ENCODE measurements around the gene MACROH2A2. TPM values are rescaled to one million over a fixed set of nuclear protein-coding genes. Genes with fewer than 3 reads are reported as not detected.

The MACROH2A2 gene
- total and polyA plus RNA-seq, 10 of the 15 experiments (the other 5 are each of a cell fraction or from before 2014, with no cell fraction given), result 0.14 to 0.24 TPM; not detected in 8

- TF ChIP-seq REST (IDR thresholded peaks at IDR 0.05; ENCODE audit: low read depth, low read length) (no peak), YY1 (IDR thresholded peaks at IDR 0.05; ENCODE audit: low read depth, low read length) (0 out of 2 replicates have a peak, but pooled peaks have one; percentile 22), CBX5 (IDR thresholded peaks at IDR 0.05; ENCODE audit: low read depth) (no peak), POLR2AphosphoS2 (IDR thresholded peaks at IDR 0.05; ENCODE audit: low read depth, low read length) (no peak), SIX5 (IDR thresholded peaks at IDR 0.05; ENCODE audit: low read depth, low read length, severe bottlenecking) (no peak), SMARCA5 (IDR thresholded peaks at IDR 0.05) (no peak)
Observed at GRCh38 chr10:70115948-70116682, 63.5 kb downstream of the MACROH2A2 start (continued).

GRCh38 chr10:70117646-70118045 is 65.0 kb downstream of the MACROH2A2 start:
- H3K4me1 ChIP-seq (ENCODE audit: control insufficient read depth, insufficient read depth, low read length), result no peaks in the 10 kb centered on the region
- intact Hi-C loops (cut with micrococcal nuclease; ENCODE audit: unreplicated experiment), result loop anchor here (2.0 kb wide), 1 partner anchor 27 kb away; no protein-coding TSS in a partner anchor
- no peak overlapping the region for H3K9ac ChIP-seq (ENCODE audit: control insufficient read depth, insufficient read depth, low read length)
- WGBS (ENCODE audit: insufficient coverage, insufficient replicate concordance, low lambda C conversion rate, missing lambda C conversion rate), result 75% methylated on average over 10 of the region's 10 CpGs
- H4K20me1 ChIP-seq (ENCODE audit: control insufficient read depth, insufficient read depth), result no peaks in the 10 kb centered on the region
- no peaks in the 10 kb centered on the region for H3K79me2 ChIP-seq (ENCODE audit: control insufficient read depth, insufficient read depth, low read length)
- H2AFZ ChIP-seq (ENCODE audit: control insufficient read depth, low read depth, low read length), result no peak overlapping the region
- H3K4me2 ChIP-seq (ENCODE audit: control insufficient read depth, insufficient read depth), result no peak overlapping the region
- no peak overlapping the region for H3K27ac ChIP-seq (ENCODE audit: control insufficient read depth, insufficient read depth)
- CTCF ChIA-PET, result interaction anchor here (0.9 to 8.4 kb wide), 10 partner anchors 8 to 247 kb away, joined by 3 to 173 read pairs (median 28); partner anchors contain the start of gene TYSND1
- H3K9me3 ChIP-seq (replicated peaks; ENCODE audit: control insufficient read depth, insufficient read depth, low read length), result no peaks in the 10 kb centered on the region
- DNase-seq (ENCODE audit: low read depth, low spot score) (no peak), FAIRE-seq (no peak), ATAC-seq (no peak)
- SMC1A ChIA-PET (ENCODE audit: uncharacterized antibody, unreplicated experiment), result interaction anchor here (1.0 to 4.9 kb wide), 2 partner anchors 28 to 246 kb away, joined by 4 to 42 read pairs; partner anchors contain the start of gene TYSND1
- in situ Hi-C loops (cut with MboI), result no loop called here
- no TSS peak for BruUV-seq (replicated peaks)
- H3K36me3 ChIP-seq (ENCODE audit: control insufficient read depth in 2 of 2, insufficient read depth in 2 of 2, low read length in 1 of 2), result peaks cover 26 to 27% of the 10 kb centered on the region in 2 experiments; a peak in 3 of 4 replicates
- RAD21 ChIA-PET (ENCODE audit: unreplicated experiment), result interaction anchor here (5.1 kb wide), 1 partner anchor 29 kb away, joined by 46 read pairs; the partner anchor contains the start of gene TYSND1
- H3K4me3 ChIP-seq, result no peak overlapping the region
- no peaks in the 10 kb centered on the region for H3K27me3 ChIP-seq (replicated peaks in 1 of 2; ENCODE audit: control insufficient read depth in 2 of 2, insufficient read depth in 2 of 2, low read length in 1 of 2)
- POLR2A ChIA-PET, result no interaction called here
- TF ChIP-seq RELA (IDR thresholded peaks at IDR 0.05; ENCODE audit: borderline replicate concordance, partially characterized antibody) (no peak), SP1 (IDR thresholded peaks at IDR 0.05; ENCODE audit: low read depth, low read length) (no peak), ZSCAN29 (IDR thresholded peaks at IDR 0.05) (no peak), IKZF1 (conservative IDR thresholded peaks at IDR 0.05) (no peak), MTA3 (IDR thresholded peaks at IDR 0.05; ENCODE audit: borderline replicate concordance, low read length) (no peak), HDGF (IDR thresholded peaks at IDR 0.05) (no peak), NFIC (IDR thresholded peaks at IDR 0.05; ENCODE audit: low read depth, low read length) (no peak), FOXM1 (IDR thresholded peaks at IDR 0.05; ENCODE audit: low read depth, low read length) (no peak), SREBF1 (IDR thresholded peaks at IDR 0.05; ENCODE audit: low read length) (no peak), ZZZ3 (IDR thresholded peaks at IDR 0.05; ENCODE audit: control insufficient read depth, insufficient read length, low read depth) (no peak)

Measured in GM12878 (cell line).